ENCODE data around the gene STAT5B. TPM values are rescaled to one million over a fixed set of nuclear protein-coding genes. Genes with fewer than 3 reads are reported as not detected.

Gene STAT5B
- total RNA-seq, 1 experiment from 2014 or later = 42.9 TPM

- Histone ChIP-seq H3K9ac (ENCODE audit: extremely low read depth, insufficient read length, low read length) (no peak overlapping the region), H3K23ac (ENCODE audit: insufficient read length, low read depth, low read length) (no peak overlapping the region), H3K79me2 (ENCODE audit: insufficient read depth, low read length) (peaks cover 3% of the 10 kb centered on the region; the same call in 1 of the 2 replicates), H2AFZ (ENCODE audit: low read length) (no peak overlapping the region), H3K18ac (ENCODE audit: insufficient read length, low read depth, low read length) (no peak overlapping the region), H3K23me2 (ENCODE audit: insufficient read length, low read depth, low read length, poor library complexity, severe bottlenecking) (no peaks in the 10 kb centered on the region), H3T11ph (ENCODE audit: low read length) (no peak overlapping the region), H3K27ac (ENCODE audit: insufficient read length, low read depth, low read length) (no peak overlapping the region), H3K9me3 (ENCODE audit: control insufficient read depth, low read depth, low read length) (no peaks in the 10 kb centered on the region), H3K4ac (ENCODE audit: low read depth, low read length) (no peak overlapping the region), H3K27me3 (ENCODE audit: insufficient read depth, low read length) (no peaks in the 10 kb centered on the region), H4K5ac (ENCODE audit: insufficient read length, low read depth, low read length) (no peak overlapping the region), H4K91ac (ENCODE audit: insufficient read length, low read depth, low read length) (no peak overlapping the region), H3K4me1 (ENCODE audit: insufficient read depth, low read length) (no peaks in the 10 kb centered on the region), H2BK20ac (ENCODE audit: low read depth, low read length, poor library complexity, severe bottlenecking) (no peak overlapping the region), H3K4me2 (ENCODE audit: insufficient read depth, insufficient read length, low read length) (no peak overlapping the region), H4K20me1 (ENCODE audit: control insufficient read depth, insufficient read depth, insufficient read length) (no peaks in the 10 kb centered on the region), H2BK15ac (ENCODE audit: low read depth, low read length) (no peak overlapping the region), H2BK5ac (ENCODE audit: insufficient read length, low read length) (no peak overlapping the region), H2BK12ac (ENCODE audit: insufficient read length, low read depth, low read length) (no peak overlapping the region), H4K8ac (replicated peaks; ENCODE audit: insufficient read length, low read depth, low read length) (no peak overlapping the region), H2AK5ac (ENCODE audit: insufficient read length, low read length) (no peak overlapping the region), H2BK120ac (ENCODE audit: low read depth, low read length, poor library complexity, severe bottlenecking) (no peak overlapping the region), H3K79me1 (ENCODE audit: insufficient read depth, low read depth, low read length, poor library complexity, severe bottlenecking) (no peaks in the 10 kb centered on the region), H3K56ac (ENCODE audit: insufficient read length, low read depth, low read length) (no peak overlapping the region), H3K14ac (ENCODE audit: insufficient read depth, low read length) (no peak overlapping the region)
- H3K4me3 Mint-ChIP-seq = no peak overlapping the region; a peak in 1 of 5 replicates
- H3K4me1 Mint-ChIP-seq = peaks cover 24 to 28% of the 10 kb centered on the region in 2 experiments
- H3K27ac Mint-ChIP-seq = peak overlapping the region in 1 of 3 experiments; percentile 72; a peak in 1 of 7 replicates
- H3K9me3 Mint-ChIP-seq = no peaks in the 10 kb centered on the region
- WGBS (ENCODE audit: extremely low coverage, insufficient read length, low lambda C conversion rate) = no CpG with 5 or more reads among the region's 4 CpGs
- H3K36me3 Mint-ChIP-seq (ENCODE audit: insufficient read depth in 1 of 3, low read depth in 3 of 3) = no peaks in the 10 kb centered on the region
- no peaks in the 10 kb centered on the region for H3K27me3 Mint-ChIP-seq (ENCODE audit: low read depth)
- no peak for TF ChIP-seq CTCF (conservative IDR thresholded peaks at IDR 0.05)
- no peak for DNase-seq
These were observed 23.3 kb downstream of the STAT5B start for GRCh38 chr17:42252597-42253550.

Data from H9 (cell line).